OCI-LY3 (cell line): ENCODE results near the gene LHFPL6.

Source experiments
- EZH2phosphoT487 ChIP-seq: fragments of 200-600 bp; shearing (Covaris generic); IDR thresholded peaks from 2 replicates; pipeline ENCODE4 v1.6.1; 2018; ENCODE audit warnings: antibody characterized with exemption, mixed run types, low read depth
- TF ChIP-seq, protein P1 (sequence below): fragments of 200-600, 300-600 bp; sonication (generic); IDR thresholded peaks from 2 replicates; pipeline ENCODE4 v1.5.1; 2014; ENCODE audit warnings: antibody characterized with exemption, low read length, low read depth

- TF ChIP-seq, protein P1, sequence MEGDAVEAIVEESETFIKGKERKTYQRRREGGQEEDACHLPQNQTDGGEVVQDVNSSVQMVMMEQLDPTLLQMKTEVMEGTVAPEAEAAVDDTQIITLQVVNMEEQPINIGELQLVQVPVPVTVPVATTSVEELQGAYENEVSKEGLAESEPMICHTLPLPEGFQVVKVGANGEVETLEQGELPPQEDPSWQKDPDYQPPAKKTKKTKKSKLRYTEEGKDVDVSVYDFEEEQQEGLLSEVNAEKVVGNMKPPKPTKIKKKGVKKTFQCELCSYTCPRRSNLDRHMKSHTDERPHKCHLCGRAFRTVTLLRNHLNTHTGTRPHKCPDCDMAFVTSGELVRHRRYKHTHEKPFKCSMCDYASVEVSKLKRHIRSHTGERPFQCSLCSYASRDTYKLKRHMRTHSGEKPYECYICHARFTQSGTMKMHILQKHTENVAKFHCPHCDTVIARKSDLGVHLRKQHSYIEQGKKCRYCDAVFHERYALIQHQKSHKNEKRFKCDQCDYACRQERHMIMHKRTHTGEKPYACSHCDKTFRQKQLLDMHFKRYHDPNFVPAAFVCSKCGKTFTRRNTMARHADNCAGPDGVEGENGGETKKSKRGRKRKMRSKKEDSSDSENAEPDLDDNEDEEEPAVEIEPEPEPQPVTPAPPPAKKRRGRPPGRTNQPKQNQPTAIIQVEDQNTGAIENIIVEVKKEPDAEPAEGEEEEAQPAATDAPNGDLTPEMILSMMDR: no peak
- no peak for TF ChIP-seq EZH2phosphoT487
Observed at GRCh38 chr13:39623466-39623865, 20.5 kb upstream of the LHFPL6 start.
